HepG2 (cell line): ENCODE data around the gene EBP. TPM values are rescaled to one million over a fixed set of nuclear protein-coding genes. Genes with fewer than 3 reads are reported as not detected.

Source experiments
- ARHGAP35 ChIP-seq: sonication (generic); formaldehyde crosslinking; IDR thresholded peaks from 2 replicates; pipeline ENCODE4 v1.9.0; 2022; ENCODE audit warnings: mild to moderate bottlenecking, inconsistent platforms, moderate library complexity, missing genetic modification reagents, borderline replicate concordance
- ATRX ChIP-seq: sonication (generic); formaldehyde crosslinking; IDR thresholded peaks from 2 replicates; pipeline ENCODE4 v1.4.0; 2020; ENCODE audit warnings: missing genetic modification reagents, borderline replicate concordance
- CEBPG ChIP-seq: IDR thresholded peaks from 2 replicates; pipeline ENCODE4 v1.6.1; 2016
- CENPX ChIP-seq: sonication (generic); formaldehyde crosslinking; IDR thresholded peaks from 2 replicates; pipeline ENCODE4 v1.9.0; 2021; ENCODE audit warnings: mild to moderate bottlenecking, missing genetic modification reagents, moderate library complexity
- HNF4A ChIP-seq: sonication (generic); formaldehyde crosslinking; IDR thresholded peaks from 2 replicates; pipeline ENCODE4 v1.4.0; 2020; ENCODE audit warnings: missing genetic modification reagents
- IRF2 ChIP-seq: IDR thresholded peaks from 2 replicates; pipeline ENCODE4 v1.6.1; 2018; ENCODE audit warnings: missing genetic modification reagents, missing compliant biosample characterization
- NR2F1 ChIP-seq, 2 experiments: fragments of 450-650 bp in 1 of 2; formaldehyde crosslinking in 1 of 2; IDR thresholded peaks; 2 replicates each; pipeline versions ENCODE4 v1.5.0 to v1.6.1; 2016 to 2020; ENCODE audit warnings: mild to moderate bottlenecking in 1 of 2, missing compliant biosample characterization in 1 of 2, missing genetic modification reagents in 1 of 2, moderate library complexity in 1 of 2
- POLR2AphosphoS2 ChIP-seq: IDR thresholded peaks from 2 replicates; pipeline ENCODE4 v1.6.1; 2011; ENCODE audit warnings: low read depth, low read length, improper control_type of control experiment
- PRPF4 ChIP-seq: fragments of 200-400 bp; formaldehyde crosslinking; IDR thresholded peaks from 2 replicates; pipeline ENCODE4 v1.6.1; 2016; ENCODE audit warnings: low read length, low read depth; ENCODE audit not compliant: poor library complexity, severe bottlenecking
- SMARCC2 ChIP-seq: fragments of 450-650 bp; IDR thresholded peaks from 2 replicates; pipeline ENCODE4 v1.6.1; 2017; ENCODE audit warnings: antibody characterized with exemption, mild to moderate bottlenecking
- TAF1 ChIP-seq: sonication (generic); formaldehyde crosslinking; IDR thresholded peaks from 2 replicates; pipeline ENCODE4 v1.4.0; 2020; ENCODE audit warnings: missing genetic modification reagents
- WIZ ChIP-seq: sonication (generic); formaldehyde crosslinking; IDR thresholded peaks from 2 replicates; pipeline ENCODE4 v1.5.1; 2020; ENCODE audit warnings: mild to moderate bottlenecking, missing genetic modification reagents
- ZBTB20 ChIP-seq: sonication (generic); formaldehyde crosslinking; IDR thresholded peaks from 2 replicates; pipeline ENCODE4 v1.8.1; 2023; ENCODE audit warnings: missing genetic modification reagents, low read depth, mild to moderate bottlenecking, borderline replicate concordance
- ZFP62 ChIP-seq: sonication (generic); formaldehyde crosslinking; IDR thresholded peaks from 2 replicates; pipeline ENCODE4 v1.4.0; 2020; ENCODE audit warnings: missing genetic modification reagents
- ZKSCAN1 ChIP-seq: fragments of 150-350 bp; IDR thresholded peaks from 2 replicates; pipeline ENCODE4 v1.6.1; 2014; ENCODE audit warnings: low read length
- ZKSCAN5 ChIP-seq: sonication (generic); formaldehyde crosslinking; IDR thresholded peaks from 2 replicates; pipeline ENCODE4 v1.5.1; 2020; ENCODE audit warnings: mild to moderate bottlenecking, missing genetic modification reagents
- ZNF607 ChIP-seq: sonication (generic); formaldehyde crosslinking; IDR thresholded peaks from 2 replicates; pipeline ENCODE4 v1.5.1; 2020; ENCODE audit warnings: missing genetic modification reagents, mild to moderate bottlenecking, borderline replicate concordance
- ZNF713 ChIP-seq: sonication (generic); formaldehyde crosslinking; IDR thresholded peaks from 2 replicates; pipeline ENCODE4 v1.4.0; 2020; ENCODE audit warnings: mild to moderate bottlenecking, missing genetic modification reagents
- ZNF75D ChIP-seq: sonication (generic); formaldehyde crosslinking; IDR thresholded peaks from 2 replicates; pipeline ENCODE4 v1.8.1; 2023; ENCODE audit warnings: missing genetic modification reagents, mild to moderate bottlenecking, borderline replicate concordance
- ZNF878 ChIP-seq: sonication (generic); formaldehyde crosslinking; IDR thresholded peaks from 2 replicates; pipeline ENCODE4 v1.8.1; 2023; ENCODE audit warnings: mild to moderate bottlenecking, missing genetic modification reagents, moderate library complexity
- polyA plus RNA-seq, 8 experiments: library from polyadenylated mRNA; depleted of rRNA in 3 of 8; stranded (reverse) in 7 of 8; unstranded in 1 of 8; fragments of >200 nt; fragmentation: Illumina TruSeq in 4 of 8; extraction: Trizol in 4 of 8; gene quantifications; 2 replicates each; pipeline versions ENCODE4 v1.2.1 to v1.2.3, GENCODE V29; 2011 to 2016; ENCODE audit warnings: low read depth in 4 of 8, missing spikeins in 1 of 8, mixed read lengths in 1 of 8; ENCODE audit not compliant: insufficient read depth in 1 of 8
- total RNA-seq, 5 experiments: library from RNA; depleted of rRNA; stranded (reverse); fragments of >200 nt; fragmentation: Illumina TruSeq; extraction: Trizol; gene quantifications; 2 replicates each; pipeline ENCODE4 v1.2.3, GENCODE V29; 2016; ENCODE audit warnings: low read depth in 1 of 5
- TF ChIP-seq, protein P1 (sequence below): sonication (generic); formaldehyde crosslinking; IDR thresholded peaks from 2 replicates; pipeline ENCODE4 v1.5.1; 2020; ENCODE audit warnings: mild to moderate bottlenecking, moderate library complexity, missing genetic modification reagents
- TF ChIP-seq, protein P2 (sequence below): sonication (generic); formaldehyde crosslinking; IDR thresholded peaks from 2 replicates; pipeline ENCODE4 v1.8.1; 2022; ENCODE audit warnings: mild to moderate bottlenecking, missing genetic modification reagents
- TF ChIP-seq, protein P3 (sequence below): sonication (generic); formaldehyde crosslinking; IDR thresholded peaks from 2 replicates; pipeline ENCODE4 v1.4.0; 2020; ENCODE audit warnings: missing genetic modification reagents
- TF ChIP-seq, protein P4 (sequence below): sonication (generic); formaldehyde crosslinking; conservative IDR thresholded peaks from 2 replicates; pipeline ENCODE4 v1.8.0; 2022; ENCODE audit warnings: low read depth, missing genetic modification reagents
- TF ChIP-seq, protein P5 (sequence below): sonication (generic); formaldehyde crosslinking; IDR thresholded peaks from 2 replicates; pipeline ENCODE4 v1.9.0; 2022; ENCODE audit warnings: low read depth, missing genetic modification reagents

Gene EBP
- total and polyA plus RNA-seq, 2 of the 13 experiments (the other 11 are each of a cell fraction or from before 2014, with no cell fraction given): 106 to 260 TPM

DNA sequence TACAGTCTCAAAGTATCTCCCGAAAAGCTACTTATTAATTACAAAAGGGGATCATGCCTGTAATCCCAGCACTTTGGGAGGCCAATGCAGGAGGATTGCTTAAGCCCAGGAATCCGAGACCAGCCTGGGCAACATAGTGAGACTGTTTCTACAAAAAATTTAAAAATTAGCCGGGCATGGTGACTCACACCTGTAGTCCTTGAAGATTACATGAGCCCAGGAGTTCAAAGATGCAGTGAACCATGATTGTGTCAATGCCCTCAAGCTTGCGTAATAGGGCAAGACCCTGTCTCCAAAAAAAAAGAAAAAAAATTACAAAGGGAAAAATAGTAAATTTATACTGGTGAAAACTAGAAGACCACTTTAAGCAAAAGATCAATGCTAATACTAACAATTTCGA, 16.1 kb upstream of the EBP start (continued):
- TF ChIP-seq, protein P1, sequence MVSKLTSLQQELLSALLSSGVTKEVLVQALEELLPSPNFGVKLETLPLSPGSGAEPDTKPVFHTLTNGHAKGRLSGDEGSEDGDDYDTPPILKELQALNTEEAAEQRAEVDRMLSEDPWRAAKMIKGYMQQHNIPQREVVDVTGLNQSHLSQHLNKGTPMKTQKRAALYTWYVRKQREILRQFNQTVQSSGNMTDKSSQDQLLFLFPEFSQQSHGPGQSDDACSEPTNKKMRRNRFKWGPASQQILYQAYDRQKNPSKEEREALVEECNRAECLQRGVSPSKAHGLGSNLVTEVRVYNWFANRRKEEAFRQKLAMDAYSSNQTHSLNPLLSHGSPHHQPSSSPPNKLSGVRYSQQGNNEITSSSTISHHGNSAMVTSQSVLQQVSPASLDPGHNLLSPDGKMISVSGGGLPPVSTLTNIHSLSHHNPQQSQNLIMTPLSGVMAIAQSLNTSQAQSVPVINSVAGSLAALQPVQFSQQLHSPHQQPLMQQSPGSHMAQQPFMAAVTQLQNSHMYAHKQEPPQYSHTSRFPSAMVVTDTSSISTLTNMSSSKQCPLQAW (CRISPR knock-in tag): no peak
- TF ChIP-seq ZNF607 (CRISPR knock-in tag) (no peak), NR2F1 (CRISPR knock-in tag; IDR thresholded peaks at IDR 0.05) (peak; percentile 77 to 87), ZNF75D (CRISPR knock-in tag) (no peak), SMARCC2 (no peak), PRPF4 (no peak), HNF4A (CRISPR knock-in tag) (peak; percentile 54), CENPX (no peak), IRF2 (CRISPR knock-in tag) (no peak), ZNF878 (CRISPR knock-in tag) (no peak), ZKSCAN1 (no peak), TAF1 (no peak), ZKSCAN5 (CRISPR knock-in tag) (no peak), ZNF713 (no peak), WIZ (CRISPR knock-in tag) (no peak), ARHGAP35 (CRISPR knock-in tag) (no peak), CEBPG (CRISPR knock-in tag) (peak; percentile 86), POLR2AphosphoS2 (no peak), ZBTB20 (CRISPR knock-in tag) (no peak), ATRX (CRISPR knock-in tag) (no peak), ZFP62 (CRISPR knock-in tag) (no peak)
- TF ChIP-seq, protein P2, sequence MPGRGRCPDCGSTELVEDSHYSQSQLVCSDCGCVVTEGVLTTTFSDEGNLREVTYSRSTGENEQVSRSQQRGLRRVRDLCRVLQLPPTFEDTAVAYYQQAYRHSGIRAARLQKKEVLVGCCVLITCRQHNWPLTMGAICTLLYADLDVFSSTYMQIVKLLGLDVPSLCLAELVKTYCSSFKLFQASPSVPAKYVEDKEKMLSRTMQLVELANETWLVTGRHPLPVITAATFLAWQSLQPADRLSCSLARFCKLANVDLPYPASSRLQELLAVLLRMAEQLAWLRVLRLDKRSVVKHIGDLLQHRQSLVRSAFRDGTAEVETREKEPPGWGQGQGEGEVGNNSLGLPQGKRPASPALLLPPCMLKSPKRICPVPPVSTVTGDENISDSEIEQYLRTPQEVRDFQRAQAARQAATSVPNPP (CRISPR knock-in tag): no peak
- TF ChIP-seq, protein P3, sequence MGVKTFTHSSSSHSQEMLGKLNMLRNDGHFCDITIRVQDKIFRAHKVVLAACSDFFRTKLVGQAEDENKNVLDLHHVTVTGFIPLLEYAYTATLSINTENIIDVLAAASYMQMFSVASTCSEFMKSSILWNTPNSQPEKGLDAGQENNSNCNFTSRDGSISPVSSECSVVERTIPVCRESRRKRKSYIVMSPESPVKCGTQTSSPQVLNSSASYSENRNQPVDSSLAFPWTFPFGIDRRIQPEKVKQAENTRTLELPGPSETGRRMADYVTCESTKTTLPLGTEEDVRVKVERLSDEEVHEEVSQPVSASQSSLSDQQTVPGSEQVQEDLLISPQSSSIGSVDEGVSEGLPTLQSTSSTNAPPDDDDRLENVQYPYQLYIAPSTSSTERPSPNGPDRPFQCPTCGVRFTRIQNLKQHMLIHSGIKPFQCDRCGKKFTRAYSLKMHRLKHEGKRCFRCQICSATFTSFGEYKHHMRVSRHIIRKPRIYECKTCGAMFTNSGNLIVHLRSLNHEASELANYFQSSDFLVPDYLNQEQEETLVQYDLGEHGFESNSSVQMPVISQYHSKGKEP: no peak
- TF ChIP-seq, protein P4, sequence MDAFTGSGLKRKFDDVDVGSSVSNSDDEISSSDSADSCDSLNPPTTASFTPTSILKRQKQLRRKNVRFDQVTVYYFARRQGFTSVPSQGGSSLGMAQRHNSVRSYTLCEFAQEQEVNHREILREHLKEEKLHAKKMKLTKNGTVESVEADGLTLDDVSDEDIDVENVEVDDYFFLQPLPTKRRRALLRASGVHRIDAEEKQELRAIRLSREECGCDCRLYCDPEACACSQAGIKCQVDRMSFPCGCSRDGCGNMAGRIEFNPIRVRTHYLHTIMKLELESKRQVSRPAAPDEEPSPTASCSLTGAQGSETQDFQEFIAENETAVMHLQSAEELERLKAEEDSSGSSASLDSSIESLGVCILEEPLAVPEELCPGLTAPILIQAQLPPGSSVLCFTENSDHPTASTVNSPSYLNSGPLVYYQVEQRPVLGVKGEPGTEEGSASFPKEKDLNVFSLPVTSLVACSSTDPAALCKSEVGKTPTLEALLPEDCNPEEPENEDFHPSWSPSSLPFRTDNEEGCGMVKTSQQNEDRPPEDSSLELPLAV (CRISPR knock-in tag): no peak
- TF ChIP-seq, protein P5, sequence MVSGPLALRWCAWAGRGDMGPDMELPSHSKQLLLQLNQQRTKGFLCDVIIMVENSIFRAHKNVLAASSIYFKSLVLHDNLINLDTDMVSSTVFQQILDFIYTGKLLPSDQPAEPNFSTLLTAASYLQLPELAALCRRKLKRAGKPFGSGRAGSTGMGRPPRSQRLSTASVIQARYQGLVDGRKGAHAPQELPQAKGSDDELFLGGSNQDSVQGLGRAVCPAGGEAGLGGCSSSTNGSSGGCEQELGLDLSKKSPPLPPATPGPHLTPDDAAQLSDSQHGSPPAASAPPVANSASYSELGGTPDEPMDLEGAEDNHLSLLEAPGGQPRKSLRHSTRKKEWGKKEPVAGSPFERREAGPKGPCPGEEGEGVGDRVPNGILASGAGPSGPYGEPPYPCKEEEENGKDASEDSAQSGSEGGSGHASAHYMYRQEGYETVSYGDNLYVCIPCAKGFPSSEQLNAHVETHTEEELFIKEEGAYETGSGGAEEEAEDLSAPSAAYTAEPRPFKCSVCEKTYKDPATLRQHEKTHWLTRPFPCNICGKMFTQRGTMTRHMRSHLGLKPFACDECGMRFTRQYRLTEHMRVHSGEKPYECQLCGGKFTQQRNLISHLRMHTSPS (CRISPR knock-in tag): no peak
